Glutamatergic neuron (in vitro differentiated cells): ENCODE data around the gene INTS11. TPM values are rescaled to one million over a fixed set of nuclear protein-coding genes. Genes with fewer than 3 reads are reported as not detected.
A peak's percentile ranks its signal among the peaks of the same experiment; 100 is the strongest.

Experiments
- DNase-seq: peaks from one replicate; pipeline ENCODE4 v3.0.0; 2022
- H3K27ac Mint-ChIP-seq: one replicate; pipeline ENCODE4 v1.8.0; 2020; ENCODE audit warnings: mild to moderate bottlenecking, mixed read lengths, inconsistent platforms; ENCODE audit not compliant: unreplicated experiment
- H3K27me3 Mint-ChIP-seq: one replicate; pipeline ENCODE4 v1.8.0; 2020; ENCODE audit warnings: mild to moderate bottlenecking, moderate library complexity, mixed read lengths, inconsistent platforms; ENCODE audit not compliant: unreplicated experiment
- H3K36me3 Mint-ChIP-seq: one replicate; pipeline ENCODE4 v1.8.0; 2020; ENCODE audit warnings: mild to moderate bottlenecking, mixed read lengths, inconsistent platforms; ENCODE audit not compliant: unreplicated experiment
- H3K4me1 Mint-ChIP-seq: one replicate; pipeline ENCODE4 v1.8.0; 2020; ENCODE audit warnings: mild to moderate bottlenecking, low read depth, mixed read lengths, inconsistent platforms; ENCODE audit not compliant: unreplicated experiment
- H3K4me3 Mint-ChIP-seq: one replicate; pipeline ENCODE4 v1.8.0; 2020; ENCODE audit warnings: mild to moderate bottlenecking, mixed read lengths, inconsistent platforms; ENCODE audit not compliant: unreplicated experiment
- H3K9me3 Mint-ChIP-seq: one replicate; pipeline ENCODE4 v1.8.0; 2020; ENCODE audit warnings: mild to moderate bottlenecking, moderate library complexity, mixed read lengths, inconsistent platforms; ENCODE audit not compliant: unreplicated experiment
- CTCF ChIP-seq: fragments of 200-600 bp; sonication (generic); IDR thresholded peaks from one replicate; pipeline ENCODE4 v1.5.0; 2021; ENCODE audit not compliant: partially characterized antibody, unreplicated experiment
- total RNA-seq: library from RNA; stranded (reverse); fragmentation: NEBNext Ultra II Directional; extraction: Animal tissue kit (Norgen Biotek cat#: 25700); gene quantifications from one replicate; pipeline ENCODE4 v1.2.1, GENCODE V29; 2021; ENCODE audit not compliant: unreplicated experiment

Gene INTS11
- total RNA-seq, 1 donor from 2014 or later, result 147 TPM

GRCh38 chr1:1365875-1366698, 41.6 kb upstream of the INTS11 start:
- no peak for TF ChIP-seq CTCF
- DNase-seq, result no peak
- Mint-ChIP-seq H3K27ac (no peak overlapping the region), H3K27me3 (no peaks in the 10 kb centered on the region), H3K36me3 (no peaks in the 10 kb centered on the region), H3K4me1 (peaks cover 4% of the 10 kb centered on the region), H3K4me3 (no peak overlapping the region), H3K9me3 (peaks cover 2% of the 10 kb centered on the region)

GRCh38 chr1:1364266-1364665, 39.8 kb upstream of the INTS11 start:
- TF ChIP-seq CTCF, result no peak
- peaks cover 2% of the 10 kb centered on the region for H3K9me3 Mint-ChIP-seq
- peaks cover 11% of the 10 kb centered on the region for H3K4me1 Mint-ChIP-seq
- H3K27me3 Mint-ChIP-seq, result peaks cover 4% of the 10 kb centered on the region
- no peaks in the 10 kb centered on the region for H3K36me3 Mint-ChIP-seq
- no peak overlapping the region for H3K4me3 Mint-ChIP-seq
- no peak overlapping the region for H3K27ac Mint-ChIP-seq
- no peak for DNase-seq

- H3K27ac Mint-ChIP-seq, result no peak overlapping the region
Observed at GRCh38 chr1:1361982-1362423, 37.5 kb upstream of the INTS11 start.

GRCh38 chr1:1361233-1361981, 36.9 kb upstream of the INTS11 start:
- Mint-ChIP-seq H3K4me3 (peak overlapping the region; percentile 4), H3K4me1 (peaks cover 11% of the 10 kb centered on the region), H3K27ac (no peak overlapping the region), H3K27me3 (peaks cover 8% of the 10 kb centered on the region), H3K9me3 (peaks cover 2% of the 10 kb centered on the region), H3K36me3 (no peaks in the 10 kb centered on the region)
- DNase-seq, result no peak
- TF ChIP-seq CTCF, result no peak

More at GRCh38 chr1:1361982-1362423, 37.5 kb upstream of the INTS11 start:
- Mint-ChIP-seq H3K4me1 (peaks cover 11% of the 10 kb centered on the region), H3K4me3 (no peak overlapping the region), H3K27me3 (peaks cover 8% of the 10 kb centered on the region), H3K36me3 (no peaks in the 10 kb centered on the region), H3K9me3 (peaks cover 2% of the 10 kb centered on the region)
- no peak for TF ChIP-seq CTCF
- peak; percentile 21 for DNase-seq
